Sigmoid colon (tissue), 7 donors: ENCODE measurements around the gene SEMA3F. TPM values are rescaled to one million over a fixed set of nuclear protein-coding genes. Genes with fewer than 3 reads are reported as not detected.
A peak's percentile ranks its signal among the peaks of the same experiment; 100 is the strongest.

Source experiments
- DNase-seq: peaks from one replicate; pipeline ENCODE4 v3.0.0-alpha.2; 2019
- H3K27ac ChIP-seq, 4 donors: fragments of 200-600 bp; sonication (generic); one replicate each; pipeline ENCODE4 v1.5.1; 2016 to 2019; ENCODE audit warnings: mild to moderate bottlenecking in 1 of 4
- H3K27me3 ChIP-seq, 3 donors: fragments of 200-600 bp; sonication (generic); one replicate each; pipeline ENCODE4 v1.5.1; 2019; ENCODE audit warnings: mild to moderate bottlenecking in 1 of 3
- H3K36me3 ChIP-seq, 4 donors: fragments of 200-600 bp; sonication (generic); one replicate each; pipeline ENCODE4 v1.5.1; 2016 to 2019
- H3K4me1 ChIP-seq, 4 donors: fragments of 200-600 bp; sonication (generic); one replicate each; pipeline ENCODE4 v1.5.1; 2017 to 2019
- H3K4me3 ChIP-seq, 4 donors: fragments of 200-600 bp; sonication (generic); one replicate each; pipeline ENCODE4 v1.5.1; 2017 to 2019; ENCODE audit warnings: mild to moderate bottlenecking in 2 of 4, moderate library complexity in 1 of 4
- H3K9me3 ChIP-seq, 4 donors: fragments of 200-600 bp in 3 of 4; sonication (generic) in 3 of 4; one replicate each; pipeline versions ENCODE4 v1.5.1 to v1.6.1; 2013 to 2019
- EP300 ChIP-seq, 4 donors: sonication (generic); formaldehyde crosslinking; IDR thresholded peaks; one replicate each; pipeline ENCODE4 v1.6.1; 2017; ENCODE audit warnings: antibody characterized with exemption in 4 of 4
- POLR2A ChIP-seq, 2 donors: fragments of 450-650 bp; IDR thresholded peaks; one replicate each; pipeline ENCODE4 v1.6.1; 2016; ENCODE audit warnings: antibody characterized with exemption in 2 of 2, mild to moderate bottlenecking in 2 of 2, moderate library complexity in 2 of 2
- POLR2AphosphoS5 ChIP-seq, 4 donors: sonication (generic); formaldehyde crosslinking; IDR thresholded peaks; one replicate each; pipeline ENCODE4 v1.6.1; 2017; ENCODE audit warnings: antibody characterized with exemption in 4 of 4
- WGBS, 2 donors: extraction: QIAGEN DNeasy Blood & Tissue Kit; methylation state at CpG; one replicate each; pipeline ENCODE4 v1.1.7; 2013; 5-methylcytosine and 5-hydroxymethylcytosine counted together
- intact Hi-C: fragments of 100-400 bp; cut with DNase I; formaldehyde crosslinking; loops from one replicate; pipeline ENCODE4 v1.15.1; 2023
- polyA plus RNA-seq, 3 donors: library from polyadenylated mRNA; stranded (reverse); fragments of 200-250 nt; gene quantifications; one replicate each; pipeline ENCODE4 v1.2.3, GENCODE V29; 2013
- total RNA-seq, 4 donors: library from RNA; depleted of rRNA; stranded (reverse); fragments of >200 nt; gene quantifications; one replicate each; pipeline ENCODE4 v1.1.0, GENCODE V29; 2016
- TF ChIP-seq, protein P1 (sequence below), 4 experiments: fragments of 450-650 bp in 3 of 4; fragments of 200-600 bp in 1 of 4; IDR thresholded peaks; one replicate each; pipeline ENCODE4 v1.5.1; 2016 to 2019; ENCODE audit warnings: antibody characterized with exemption in 4 of 4, mild to moderate bottlenecking in 3 of 4, moderate library complexity in 2 of 4
- donor health status: healthy with polysubstance abuse.
- donor health status: Bipolar disorder and iron deficiency.
- donor health status: healthy.

SEMA3F gene
- total and polyA plus RNA-seq, 7 donors, result 0.60 to 12.3 (median 7.5) TPM

DNA sequence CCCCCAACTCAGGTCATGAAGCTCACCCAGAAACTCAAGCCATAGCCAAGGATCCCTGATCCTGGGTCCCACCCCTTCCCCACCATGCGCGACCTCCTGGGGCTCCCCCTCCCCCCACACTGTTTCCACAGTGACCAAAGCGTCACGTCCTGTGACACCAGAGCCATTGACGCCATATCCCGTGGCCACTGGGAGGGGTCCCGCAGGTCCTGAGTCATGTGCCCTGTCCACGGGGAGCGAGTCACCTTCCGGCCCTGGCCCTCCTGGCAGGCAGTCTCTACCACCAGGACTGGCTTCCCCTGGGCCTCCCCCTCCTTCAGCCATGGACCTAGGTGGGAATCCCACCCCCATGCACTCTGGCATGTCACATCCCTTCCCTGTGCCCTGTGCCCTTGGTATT lies 15.6 kb downstream of the SEMA3F start:
- WGBS, 2 donors, result 80 to 86% methylated on average over 10 of the region's 10 CpGs
- Histone ChIP-seq H3K4me3 (no peak overlapping the region), H3K9me3 (no peaks in the 10 kb centered on the region), H3K27ac (peak overlapping the region in 2 of 4 donors; percentile 44 to 90), H3K36me3 (peaks cover 0 to 19% (median 4%) of the 10 kb centered on the region in 4 donors), H3K27me3 (no peaks in the 10 kb centered on the region), H3K4me1 (peaks cover 0 to 50% (median 40%) of the 10 kb centered on the region in 4 donors)
- DNase-seq, result no peak
- intact Hi-C loops, result no loop called here
- TF ChIP-seq POLR2AphosphoS5 (IDR thresholded peaks at IDR 0.05), result peak in 1 of 4 donors; percentile 42
- TF ChIP-seq, protein P1, sequence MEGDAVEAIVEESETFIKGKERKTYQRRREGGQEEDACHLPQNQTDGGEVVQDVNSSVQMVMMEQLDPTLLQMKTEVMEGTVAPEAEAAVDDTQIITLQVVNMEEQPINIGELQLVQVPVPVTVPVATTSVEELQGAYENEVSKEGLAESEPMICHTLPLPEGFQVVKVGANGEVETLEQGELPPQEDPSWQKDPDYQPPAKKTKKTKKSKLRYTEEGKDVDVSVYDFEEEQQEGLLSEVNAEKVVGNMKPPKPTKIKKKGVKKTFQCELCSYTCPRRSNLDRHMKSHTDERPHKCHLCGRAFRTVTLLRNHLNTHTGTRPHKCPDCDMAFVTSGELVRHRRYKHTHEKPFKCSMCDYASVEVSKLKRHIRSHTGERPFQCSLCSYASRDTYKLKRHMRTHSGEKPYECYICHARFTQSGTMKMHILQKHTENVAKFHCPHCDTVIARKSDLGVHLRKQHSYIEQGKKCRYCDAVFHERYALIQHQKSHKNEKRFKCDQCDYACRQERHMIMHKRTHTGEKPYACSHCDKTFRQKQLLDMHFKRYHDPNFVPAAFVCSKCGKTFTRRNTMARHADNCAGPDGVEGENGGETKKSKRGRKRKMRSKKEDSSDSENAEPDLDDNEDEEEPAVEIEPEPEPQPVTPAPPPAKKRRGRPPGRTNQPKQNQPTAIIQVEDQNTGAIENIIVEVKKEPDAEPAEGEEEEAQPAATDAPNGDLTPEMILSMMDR (IDR thresholded peaks at IDR 0.05), result no peak

DNA sequence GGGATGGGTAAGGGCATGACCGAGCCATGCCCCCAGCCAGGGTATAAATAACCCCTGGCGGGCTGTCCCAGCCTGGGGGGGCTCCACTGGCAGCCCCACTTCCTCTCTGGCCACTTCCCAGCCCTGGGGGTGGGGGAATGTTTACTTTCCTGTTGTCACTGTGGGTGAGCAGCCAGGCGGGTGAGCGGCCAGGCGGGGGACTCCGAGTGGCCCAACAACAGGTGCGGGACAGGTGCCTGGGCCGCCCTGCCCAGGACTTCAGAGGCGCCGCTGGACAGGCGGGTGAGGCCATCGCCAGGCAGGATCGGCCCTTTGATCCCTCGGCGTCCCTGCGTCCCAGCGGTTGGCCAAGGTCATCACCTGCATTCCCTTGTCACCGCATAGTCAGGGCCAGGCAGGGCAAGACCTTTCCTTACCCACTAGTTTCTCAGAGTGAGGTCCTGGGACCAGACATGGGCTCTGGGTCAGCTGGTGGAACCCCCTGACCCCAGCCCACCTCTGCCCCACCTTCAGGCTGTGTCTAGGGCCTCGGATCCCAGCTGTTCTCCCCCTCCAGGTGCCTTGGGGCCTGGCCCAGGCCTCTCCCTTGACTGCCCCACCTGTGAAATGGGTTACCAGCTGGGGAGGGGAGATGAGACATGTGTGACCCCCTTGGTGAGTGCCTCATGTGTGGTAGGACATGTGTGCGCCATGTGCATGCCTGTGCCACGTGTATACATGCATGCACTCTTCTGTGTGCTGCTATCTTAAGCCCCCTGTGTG lies 16.6 kb downstream of the SEMA3F start:
- WGBS, 2 donors, result 22 to 69% methylated on average over 21 of the region's 21 CpGs
- H3K9me3 ChIP-seq, result no peaks in the 10 kb centered on the region
- H3K4me1 ChIP-seq, result peaks cover 0 to 40% (median 30%) of the 10 kb centered on the region in 4 donors
- H3K4me3 ChIP-seq, result no peak overlapping the region
- DNase-seq, result no peak
- TF ChIP-seq EP300 (IDR thresholded peaks at IDR 0.05) (no peak), POLR2AphosphoS5 (IDR thresholded peaks at IDR 0.05) (no peak), POLR2A (IDR thresholded peaks at IDR 0.05) (no peak)
- TF ChIP-seq, protein P1 (IDR thresholded peaks at IDR 0.05), result no peak
- intact Hi-C loops, result no loop called here
- no peaks in the 10 kb centered on the region for H3K27me3 ChIP-seq
- H3K27ac ChIP-seq, result peak overlapping the region in 1 of 4 donors; percentile 4
- H3K36me3 ChIP-seq, result peaks cover 0 to 21% (median 4%) of the 10 kb centered on the region in 4 donors

- 17 to 65% methylated on average over 8 of the region's 8 CpGs for WGBS, 2 donors
- intact Hi-C loops, result no loop called here
- Histone ChIP-seq H3K27me3 (no peaks in the 10 kb centered on the region), H3K4me3 (no peak overlapping the region), H3K9me3 (no peaks in the 10 kb centered on the region), H3K4me1 (peaks cover 0 to 30% (median 20%) of the 10 kb centered on the region in 4 donors), H3K36me3 (peaks cover 0 to 21% (median 4%) of the 10 kb centered on the region in 4 donors), H3K27ac (no peak overlapping the region)
- TF ChIP-seq EP300 (IDR thresholded peaks at IDR 0.05) (no peak), POLR2AphosphoS5 (IDR thresholded peaks at IDR 0.05) (no peak), POLR2A (IDR thresholded peaks at IDR 0.05) (no peak)
- TF ChIP-seq, protein P1 (IDR thresholded peaks at IDR 0.05), result no peak
- no peak for DNase-seq
These were observed 17.6 kb downstream of the SEMA3F start for GRCh38 chr3:50172626-50173220.

DNA sequence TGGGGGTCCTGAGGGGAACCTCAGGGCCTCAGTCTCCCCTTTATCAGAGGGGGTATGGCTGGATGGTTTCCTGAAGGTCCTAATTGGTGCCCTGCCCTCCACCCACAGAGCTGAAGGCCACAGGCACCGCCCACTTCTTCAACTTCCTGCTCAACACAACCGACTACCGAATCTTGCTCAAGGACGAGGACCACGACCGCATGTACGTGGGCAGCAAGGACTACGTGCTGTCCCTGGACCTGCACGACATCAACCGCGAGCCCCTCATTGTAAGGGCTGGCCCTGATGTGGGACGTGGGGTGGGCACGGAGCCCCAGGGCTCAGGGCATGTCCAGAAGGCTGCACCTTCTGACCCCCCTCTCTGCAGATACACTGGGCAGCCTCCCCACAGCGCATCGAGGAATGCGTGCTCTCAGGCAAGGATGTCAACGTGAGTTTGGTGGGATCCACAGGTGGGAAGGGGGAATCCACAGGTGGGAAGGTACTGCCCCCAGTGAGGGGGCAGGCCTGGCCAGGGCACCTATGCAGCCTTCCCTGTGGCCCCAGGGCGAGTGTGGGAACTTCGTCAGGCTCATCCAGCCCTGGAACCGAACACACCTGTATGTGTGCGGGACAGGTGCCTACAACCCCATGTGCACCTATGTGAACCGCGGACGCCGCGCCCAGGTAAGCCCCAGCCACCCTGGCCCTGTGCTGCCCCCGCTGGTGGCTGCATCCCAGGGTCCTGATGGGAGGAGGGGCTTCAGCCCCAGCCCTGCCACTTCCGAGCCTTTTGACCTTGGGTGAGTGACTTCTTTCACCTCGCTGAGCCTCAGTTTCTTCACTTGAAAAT lies 18.8 kb downstream of the SEMA3F start:
- no peaks in the 10 kb centered on the region for H3K9me3 ChIP-seq
- intact Hi-C loops, result no loop called here
- WGBS, 2 donors, result 66 to 82% methylated on average over 29 of the region's 29 CpGs
- no peak overlapping the region for H3K27ac ChIP-seq
- no peaks in the 10 kb centered on the region for H3K27me3 ChIP-seq
- DNase-seq, result no peak
- no peak overlapping the region for H3K4me3 ChIP-seq
- peaks cover 0 to 21% (median 4%) of the 10 kb centered on the region in 4 donors for H3K36me3 ChIP-seq
- TF ChIP-seq, protein P1 (IDR thresholded peaks at IDR 0.05), result no peak
- TF ChIP-seq POLR2AphosphoS5 (IDR thresholded peaks at IDR 0.05) (no peak), EP300 (IDR thresholded peaks at IDR 0.05) (no peak), POLR2A (IDR thresholded peaks at IDR 0.05) (no peak)
- peaks cover 0 to 18% (median 9%) of the 10 kb centered on the region in 4 donors for H3K4me1 ChIP-seq
